ENCODE results near the gene NGRN. TPM values are rescaled to one million over a fixed set of nuclear protein-coding genes. Genes with fewer than 3 reads are reported as not detected.

The NGRN gene
- total RNA-seq, 6 donors from 2014 or later: 35.6 to 74.2 (median 62.6) TPM

DNA sequence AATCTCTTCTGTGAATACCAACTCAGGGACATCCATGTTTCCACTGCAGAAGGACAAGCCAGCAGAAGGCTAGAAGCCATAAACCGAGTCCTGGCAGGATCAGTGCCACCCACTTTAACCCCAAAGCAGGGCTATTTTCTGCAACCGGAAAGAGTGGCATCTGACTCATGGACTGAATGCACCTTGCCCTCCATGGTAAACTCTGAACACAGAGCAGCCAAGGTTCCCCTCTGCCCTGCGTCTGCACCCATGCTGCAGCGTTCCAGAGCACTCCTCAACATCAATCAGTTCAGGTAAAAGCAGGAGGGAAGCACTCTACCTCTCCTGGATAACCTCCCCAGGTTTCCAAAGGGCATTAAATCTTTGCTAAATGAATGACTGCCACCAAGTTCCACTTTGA, 801 bp upstream of the NGRN start:
- WGBS, 2 donors: 39 to 44% methylated on average over 3 to 4 of the region's 4 CpGs
- H3K36me3 ChIP-seq: peaks cover 0 to 4% (median 0%) of the 10 kb centered on the region in 4 donors
- H3K4me3 ChIP-seq: peak overlapping the region in 3 of 4 donors; percentile 76 to 80 (median 79)
- no peaks in the 10 kb centered on the region for H3K27me3 ChIP-seq
- ATAC-seq (ENCODE audit: low FRiP score in 2 of 2): no peak
- TF ChIP-seq, protein P1, sequence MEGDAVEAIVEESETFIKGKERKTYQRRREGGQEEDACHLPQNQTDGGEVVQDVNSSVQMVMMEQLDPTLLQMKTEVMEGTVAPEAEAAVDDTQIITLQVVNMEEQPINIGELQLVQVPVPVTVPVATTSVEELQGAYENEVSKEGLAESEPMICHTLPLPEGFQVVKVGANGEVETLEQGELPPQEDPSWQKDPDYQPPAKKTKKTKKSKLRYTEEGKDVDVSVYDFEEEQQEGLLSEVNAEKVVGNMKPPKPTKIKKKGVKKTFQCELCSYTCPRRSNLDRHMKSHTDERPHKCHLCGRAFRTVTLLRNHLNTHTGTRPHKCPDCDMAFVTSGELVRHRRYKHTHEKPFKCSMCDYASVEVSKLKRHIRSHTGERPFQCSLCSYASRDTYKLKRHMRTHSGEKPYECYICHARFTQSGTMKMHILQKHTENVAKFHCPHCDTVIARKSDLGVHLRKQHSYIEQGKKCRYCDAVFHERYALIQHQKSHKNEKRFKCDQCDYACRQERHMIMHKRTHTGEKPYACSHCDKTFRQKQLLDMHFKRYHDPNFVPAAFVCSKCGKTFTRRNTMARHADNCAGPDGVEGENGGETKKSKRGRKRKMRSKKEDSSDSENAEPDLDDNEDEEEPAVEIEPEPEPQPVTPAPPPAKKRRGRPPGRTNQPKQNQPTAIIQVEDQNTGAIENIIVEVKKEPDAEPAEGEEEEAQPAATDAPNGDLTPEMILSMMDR (IDR thresholded peaks at IDR 0.05): no peak
- TF ChIP-seq POLR2A (IDR thresholded peaks at IDR 0.05) (no peak), POLR2AphosphoS5 (IDR thresholded peaks at IDR 0.05) (no peak), EP300 (IDR thresholded peaks at IDR 0.05) (no peak)
- H3K4me1 ChIP-seq: peaks cover 26 to 46% (median 37%) of the 10 kb centered on the region in 4 donors
- no peaks in the 10 kb centered on the region for H3K9me3 ChIP-seq
- peak in 1 of 2 donors; percentile 23 for DNase-seq
- H3K27ac ChIP-seq: peak overlapping the region; percentile 94 to 98 (median 96)

DNA sequence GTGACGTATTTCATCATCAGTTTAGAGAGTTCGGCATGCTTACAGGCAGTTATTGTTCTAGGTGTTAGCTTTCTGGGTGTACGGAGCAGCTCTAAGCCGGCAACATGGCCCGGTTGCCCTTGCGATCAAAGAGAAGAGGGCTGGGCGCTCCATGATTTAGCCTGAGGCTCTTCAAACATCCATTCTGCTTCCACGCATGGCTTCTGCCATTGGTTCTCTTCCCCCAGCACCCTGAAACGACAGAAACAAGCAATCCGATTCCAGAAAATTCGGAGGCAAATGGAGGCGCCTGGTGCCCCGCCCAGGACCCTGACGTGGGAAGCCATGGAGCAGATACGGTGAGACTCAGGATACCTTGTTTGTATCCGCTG, 574 bp downstream of the NGRN start:
- DNase-seq (peak; percentile 50 to 53), ATAC-seq (ENCODE audit: low FRiP score in 2 of 2) (peak; percentile 29 to 51)
- H3K36me3 ChIP-seq: peaks cover 0 to 17% (median 9%) of the 10 kb centered on the region in 4 donors
- TF ChIP-seq, protein P1 (IDR thresholded peaks at IDR 0.05): no peak
- no peak for TF ChIP-seq POLR2A (IDR thresholded peaks at IDR 0.05)
- TF ChIP-seq EP300 (IDR thresholded peaks at IDR 0.05): no peak
- no peaks in the 10 kb centered on the region for H3K9me3 ChIP-seq
- H3K4me3 ChIP-seq: peak overlapping the region; percentile 72 to 80 (median 78)
- H3K27ac ChIP-seq: peak overlapping the region; percentile 94 to 98 (median 96)
- 0% methylated on average over 8 to 16 of the region's 16 CpGs for WGBS, 2 donors
- no peaks in the 10 kb centered on the region for H3K27me3 ChIP-seq
- H3K4me1 ChIP-seq: peaks cover 29 to 57% (median 43%) of the 10 kb centered on the region in 4 donors

DNA sequence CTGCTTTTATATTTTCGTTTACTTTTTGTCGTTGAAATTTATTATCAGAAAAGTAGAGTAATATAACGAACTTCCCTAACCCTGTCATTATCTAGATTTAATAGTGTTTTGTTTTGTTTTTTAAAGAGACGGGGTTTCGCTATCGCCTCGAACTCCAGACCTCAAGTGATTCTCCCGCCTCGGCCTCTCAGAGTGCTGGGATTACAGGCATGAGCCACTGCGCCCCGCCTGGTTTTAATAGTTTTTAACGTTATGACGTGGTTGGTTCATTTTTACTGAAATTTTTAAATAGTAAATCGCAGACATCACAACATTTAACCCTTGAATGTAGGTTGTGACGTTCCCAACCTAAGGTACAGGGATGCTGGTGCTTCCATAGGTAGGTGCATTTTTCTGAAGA, 1.0 kb downstream of the NGRN start:
- 10 to 13% methylated on average over 15 of the region's 15 CpGs for WGBS, 2 donors
- peak overlapping the region; percentile 94 to 98 (median 96) for H3K27ac ChIP-seq
- ATAC-seq (ENCODE audit: low FRiP score in 2 of 2): no peak
- no peaks in the 10 kb centered on the region for H3K27me3 ChIP-seq
- H3K4me3 ChIP-seq: peak overlapping the region; percentile 72 to 80 (median 78)
- peaks cover 0 to 22% (median 14%) of the 10 kb centered on the region in 4 donors for H3K36me3 ChIP-seq
- DNase-seq: peak in 1 of 2 donors; percentile 28
- H3K4me1 ChIP-seq: peaks cover 29 to 62% (median 45%) of the 10 kb centered on the region in 4 donors
- TF ChIP-seq POLR2A (IDR thresholded peaks at IDR 0.05) (no peak), EP300 (IDR thresholded peaks at IDR 0.05) (no peak), POLR2AphosphoS5 (IDR thresholded peaks at IDR 0.05) (no peak)
- TF ChIP-seq, protein P1 (IDR thresholded peaks at IDR 0.05): no peak
- H3K9me3 ChIP-seq: no peaks in the 10 kb centered on the region

DNA sequence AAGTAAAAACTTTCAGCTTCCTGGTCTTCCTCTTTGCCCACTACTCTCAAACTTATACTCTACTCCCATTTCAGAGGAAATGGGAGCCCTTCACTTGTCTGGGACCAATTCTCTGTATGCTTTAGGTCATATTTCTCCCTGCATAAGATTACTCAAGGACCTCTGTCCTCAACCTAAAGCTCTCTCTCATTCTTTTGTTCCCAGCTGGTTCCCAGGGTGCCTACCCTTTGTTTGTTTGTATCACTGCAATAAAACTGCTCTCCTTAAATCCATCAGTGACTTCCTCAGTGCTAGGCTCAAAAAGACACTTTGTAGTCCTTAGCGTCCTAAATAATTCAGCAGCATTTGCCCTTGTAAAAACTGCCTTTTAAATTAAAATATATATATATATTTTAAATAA, 2.9 kb downstream of the NGRN start:
- 67 to 77% methylated on average over 1 of the region's 1 CpG for WGBS, 2 donors
- DNase-seq (no peak), ATAC-seq (ENCODE audit: low FRiP score in 2 of 2) (no peak)
- H3K4me1 ChIP-seq: peaks cover 29 to 63% (median 46%) of the 10 kb centered on the region in 4 donors
- no peak overlapping the region for H3K4me3 ChIP-seq
- H3K36me3 ChIP-seq: peaks cover 0 to 41% (median 25%) of the 10 kb centered on the region in 4 donors
- H3K27me3 ChIP-seq: no peaks in the 10 kb centered on the region
- no peaks in the 10 kb centered on the region for H3K9me3 ChIP-seq
- no peak overlapping the region for H3K27ac ChIP-seq
- TF ChIP-seq, protein P1 (IDR thresholded peaks at IDR 0.05): no peak
- TF ChIP-seq EP300 (IDR thresholded peaks at IDR 0.05): no peak
- TF ChIP-seq POLR2AphosphoS5 (IDR thresholded peaks at IDR 0.05): no peak
- no peak for TF ChIP-seq POLR2A (IDR thresholded peaks at IDR 0.05)

Measured in upper lobe of left lung (tissue), 6 donors.